MM.1S (cell line): Measurements from ENCODE around the gene ARHGAP28.
"Not testable (repeated sequence)": the region's sequence is repeated elsewhere in the genome, so short reads cannot be mapped to it uniquely, and the experiment has no call there.

ENCODE experiments used
- DNase-seq: peaks from one replicate; pipeline ENCODE4 v3.0.0-alpha.2; 2015
- H2AFZ ChIP-seq: fragments of 300-600 bp; sonication (generic); 2 replicates; pipeline ENCODE4 v1.6.0; 2016; ENCODE audit warnings: antibody characterized with exemption, low read length
- H3F3A ChIP-seq: fragments of 300-600 bp; sonication (generic); 2 replicates; pipeline ENCODE4 v1.6.1; 2016; ENCODE audit warnings: mild to moderate bottlenecking, antibody characterized with exemption, low read length, moderate library complexity, mixed read lengths; ENCODE audit not compliant: insufficient read depth
- H3K27ac ChIP-seq: fragments of 300-600 bp; sonication (generic); 2 replicates; pipeline ENCODE4 v1.5.1; 2016; ENCODE audit warnings: mild to moderate bottlenecking, low read length
- H3K27me3 ChIP-seq: fragments of 300-600 bp; sonication (generic); replicated peaks from 2 replicates; pipeline ENCODE4 v1.6.0; 2016; ENCODE audit warnings: low read length; ENCODE audit not compliant: insufficient read depth
- H3K36me3 ChIP-seq: fragments of 300-600 bp; sonication (generic); replicated peaks from 2 replicates; pipeline ENCODE4 v1.6.1; 2016; ENCODE audit warnings: mild to moderate bottlenecking, low read length, mixed read lengths; ENCODE audit not compliant: insufficient read depth
- H3K4me1 ChIP-seq: fragments of 300-600 bp; sonication (generic); 2 replicates; pipeline ENCODE4 v1.6.1; 2016; ENCODE audit warnings: low read length, mixed read lengths
- H3K4me2 ChIP-seq: fragments of 300-600 bp; sonication (generic); 2 replicates; pipeline ENCODE4 v1.6.0; 2016; ENCODE audit warnings: low read depth, low read length
- H3K4me3 ChIP-seq: fragments of 300-600 bp; sonication (generic); 2 replicates; pipeline ENCODE4 v1.5.1; 2016; ENCODE audit warnings: low read length, mixed read lengths
- H3K79me2 ChIP-seq: fragments of 300-600 bp; sonication (generic); 2 replicates; pipeline ENCODE4 v1.6.1; 2016; ENCODE audit warnings: mixed run types, low read length, mixed read lengths
- H3K9ac ChIP-seq: fragments of 300-600 bp; sonication (generic); 2 replicates; pipeline ENCODE4 v1.6.1; 2016; ENCODE audit warnings: low read length, mixed read lengths
- H3K9me2 ChIP-seq: fragments of 300-600 bp; sonication (generic); replicated peaks from 2 replicates; pipeline ENCODE4 v1.6.1; 2016; ENCODE audit warnings: mild to moderate bottlenecking, low read length, mixed read lengths; ENCODE audit not compliant: insufficient read depth
- H3K9me3 ChIP-seq: fragments of 300-600 bp; sonication (generic); replicated peaks from 2 replicates; pipeline ENCODE4 v1.6.1; 2016; ENCODE audit warnings: mild to moderate bottlenecking, low read length, mixed read lengths; ENCODE audit not compliant: insufficient read depth
- H4K20me1 ChIP-seq: fragments of 300-600 bp; sonication (generic); 2 replicates; pipeline ENCODE4 v1.6.1; 2016; ENCODE audit warnings: mild to moderate bottlenecking, low read length, moderate library complexity, mixed read lengths; ENCODE audit not compliant: insufficient read depth
- CTCF ChIP-seq: fragments of 300-600 bp; sonication (generic); IDR thresholded peaks from 2 replicates; pipeline ENCODE4 v1.5.1; 2016; ENCODE audit warnings: antibody characterized with exemption, low read length, mixed read lengths
- EZH2 ChIP-seq: fragments of 300-600 bp; sonication (generic); optimal IDR thresholded peaks from 2 replicates; pipeline ENCODE3; 2017; ENCODE audit warnings: low read depth, mild to moderate bottlenecking, antibody characterized with exemption, low read length, mixed read lengths
- EZH2phosphoT487 ChIP-seq: fragments of 300-600 bp; sonication (generic); IDR thresholded peaks from 2 replicates; pipeline ENCODE4 v1.6.1; 2018; ENCODE audit warnings: antibody characterized with exemption, low read length

Gene ARHGAP28

GRCh38 chr18:6938003-6938402 is 208.5 kb downstream of the ARHGAP28 start:
- Histone ChIP-seq H3K27ac (no peak overlapping the region), H4K20me1 (no peaks in the 10 kb centered on the region), H3K9ac (no peak overlapping the region), H3K36me3 (no peaks in the 10 kb centered on the region), H3K4me2 (no peak overlapping the region), H3K79me2 (no peaks in the 10 kb centered on the region), H3K4me1 (no peaks in the 10 kb centered on the region), H3F3A (no peaks in the 10 kb centered on the region), H3K9me2 (no peaks in the 10 kb centered on the region), H3K27me3 (no peaks in the 10 kb centered on the region), H2AFZ (no peak overlapping the region), H3K9me3 (no peaks in the 10 kb centered on the region), H3K4me3 (no peak overlapping the region)
- TF ChIP-seq EZH2phosphoT487 (no peak), EZH2 (no peak), CTCF (no peak)
- DNase-seq: no peak

GRCh38 chr18:6938403-6938802 is 208.9 kb downstream of the ARHGAP28 start:
- H3K27me3 ChIP-seq, H3K4me1 ChIP-seq, H3K27ac ChIP-seq, H3K36me3 ChIP-seq, H3F3A ChIP-seq, H3K9ac ChIP-seq, H4K20me1 ChIP-seq, H3K4me2 ChIP-seq, H3K9me2 ChIP-seq, H2AFZ ChIP-seq, H3K4me3 ChIP-seq, H3K79me2 ChIP-seq, DNase-seq, H3K9me3 ChIP-seq: not testable (repeated sequence)

- no peaks in the 10 kb centered on the region for H4K20me1 ChIP-seq
- no peak overlapping the region for H3K27ac ChIP-seq
- no peaks in the 10 kb centered on the region for H3K27me3 ChIP-seq
- H2AFZ ChIP-seq: no peak overlapping the region
- no peaks in the 10 kb centered on the region for H3K9me3 ChIP-seq
- H3K4me3 ChIP-seq: no peak overlapping the region
- H3K36me3 ChIP-seq: no peaks in the 10 kb centered on the region
- TF ChIP-seq EZH2phosphoT487 (no peak), CTCF (no peak), EZH2 (no peak)
- DNase-seq: no peak
- H3K4me1 ChIP-seq: no peaks in the 10 kb centered on the region
- H3F3A ChIP-seq: no peaks in the 10 kb centered on the region
- H3K4me2 ChIP-seq: no peak overlapping the region
- no peaks in the 10 kb centered on the region for H3K9me2 ChIP-seq
- no peaks in the 10 kb centered on the region for H3K79me2 ChIP-seq
- H3K9ac ChIP-seq: no peak overlapping the region
Measured at GRCh38 chr18:6939972-6940371, 210.5 kb downstream of the ARHGAP28 start.

- H3K9ac ChIP-seq: no peak overlapping the region
- H2AFZ ChIP-seq: no peak overlapping the region
- H3K27ac ChIP-seq: no peak overlapping the region
- H3K9me3 ChIP-seq: no peaks in the 10 kb centered on the region
- no peaks in the 10 kb centered on the region for H3F3A ChIP-seq
- no peak overlapping the region for H3K4me2 ChIP-seq
- H3K9me2 ChIP-seq: no peaks in the 10 kb centered on the region
- H3K4me3 ChIP-seq: no peak overlapping the region
- H3K36me3 ChIP-seq: no peaks in the 10 kb centered on the region
- no peaks in the 10 kb centered on the region for H4K20me1 ChIP-seq
- H3K27me3 ChIP-seq: no peaks in the 10 kb centered on the region
- TF ChIP-seq EZH2 (no peak), CTCF (no peak), EZH2phosphoT487 (no peak)
- H3K4me1 ChIP-seq: no peaks in the 10 kb centered on the region
- H3K79me2 ChIP-seq: no peaks in the 10 kb centered on the region
- no peak for DNase-seq
Measured at GRCh38 chr18:6940451-6940850, 210.9 kb downstream of the ARHGAP28 start.
